Coronary artery (tissue), 2 donors: Measurements from ENCODE around the gene CLCN3.

ENCODE experiments used
- DNase-seq: peaks from one replicate; pipeline ENCODE4 v3.0.0-alpha.2; 2017; ENCODE audit warnings: low spot score
- H3K27ac ChIP-seq, 2 donors: fragments of 200-600 bp; sonication (generic); one replicate each; pipeline ENCODE4 v1.5.1; 2016 to 2019
- H3K4me3 ChIP-seq: fragments of 200-600 bp; sonication (generic); 2 replicates; pipeline ENCODE4 v1.5.1; 2016; ENCODE audit warnings: mild to moderate bottlenecking, moderate library complexity
- TF ChIP-seq, protein P1 (sequence below): fragments of 200-600 bp; sonication (generic); IDR thresholded peaks from one replicate; pipeline ENCODE4 v1.5.1; 2019; ENCODE audit warnings: antibody characterized with exemption

The CLCN3 gene

DNA sequence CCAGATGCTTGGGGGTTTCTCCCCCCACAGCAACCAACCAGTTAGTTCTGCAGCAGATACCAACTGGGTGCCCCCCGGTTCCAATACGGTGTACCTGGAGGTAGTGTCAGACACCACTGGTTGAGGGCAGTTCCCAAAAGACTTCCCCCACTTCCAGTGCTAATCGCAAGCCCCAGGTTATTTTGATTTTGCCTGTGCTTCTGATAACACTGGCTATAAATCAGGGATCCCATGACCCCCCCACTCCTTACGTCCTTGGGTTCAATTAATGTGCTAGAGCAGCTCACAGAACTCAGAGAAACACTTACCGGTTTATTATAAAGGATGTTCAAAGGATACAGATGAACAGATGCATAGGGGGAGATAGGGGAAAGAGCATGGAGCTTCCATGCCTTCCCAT lies 5.5 kb downstream of the CLCN3 start:
- DNase-seq = no peak
- TF ChIP-seq, protein P1, sequence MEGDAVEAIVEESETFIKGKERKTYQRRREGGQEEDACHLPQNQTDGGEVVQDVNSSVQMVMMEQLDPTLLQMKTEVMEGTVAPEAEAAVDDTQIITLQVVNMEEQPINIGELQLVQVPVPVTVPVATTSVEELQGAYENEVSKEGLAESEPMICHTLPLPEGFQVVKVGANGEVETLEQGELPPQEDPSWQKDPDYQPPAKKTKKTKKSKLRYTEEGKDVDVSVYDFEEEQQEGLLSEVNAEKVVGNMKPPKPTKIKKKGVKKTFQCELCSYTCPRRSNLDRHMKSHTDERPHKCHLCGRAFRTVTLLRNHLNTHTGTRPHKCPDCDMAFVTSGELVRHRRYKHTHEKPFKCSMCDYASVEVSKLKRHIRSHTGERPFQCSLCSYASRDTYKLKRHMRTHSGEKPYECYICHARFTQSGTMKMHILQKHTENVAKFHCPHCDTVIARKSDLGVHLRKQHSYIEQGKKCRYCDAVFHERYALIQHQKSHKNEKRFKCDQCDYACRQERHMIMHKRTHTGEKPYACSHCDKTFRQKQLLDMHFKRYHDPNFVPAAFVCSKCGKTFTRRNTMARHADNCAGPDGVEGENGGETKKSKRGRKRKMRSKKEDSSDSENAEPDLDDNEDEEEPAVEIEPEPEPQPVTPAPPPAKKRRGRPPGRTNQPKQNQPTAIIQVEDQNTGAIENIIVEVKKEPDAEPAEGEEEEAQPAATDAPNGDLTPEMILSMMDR = no peak
- Histone ChIP-seq H3K27ac (no peak overlapping the region), H3K4me3 (no peak overlapping the region)

GRCh38 chr4:169626331-169627282 lies 6.2 kb downstream of the CLCN3 start:
- H3K4me3 ChIP-seq = no peak overlapping the region
- no peak for DNase-seq
- H3K27ac ChIP-seq = no peak overlapping the region
- TF ChIP-seq, protein P1 = no peak

- TF ChIP-seq, protein P1 = no peak
- Histone ChIP-seq H3K27ac (no peak overlapping the region), H3K4me3 (no peak overlapping the region)
- no peak for DNase-seq
Measured at GRCh38 chr4:169627307-169627706, 6.9 kb downstream of the CLCN3 start.

DNA sequence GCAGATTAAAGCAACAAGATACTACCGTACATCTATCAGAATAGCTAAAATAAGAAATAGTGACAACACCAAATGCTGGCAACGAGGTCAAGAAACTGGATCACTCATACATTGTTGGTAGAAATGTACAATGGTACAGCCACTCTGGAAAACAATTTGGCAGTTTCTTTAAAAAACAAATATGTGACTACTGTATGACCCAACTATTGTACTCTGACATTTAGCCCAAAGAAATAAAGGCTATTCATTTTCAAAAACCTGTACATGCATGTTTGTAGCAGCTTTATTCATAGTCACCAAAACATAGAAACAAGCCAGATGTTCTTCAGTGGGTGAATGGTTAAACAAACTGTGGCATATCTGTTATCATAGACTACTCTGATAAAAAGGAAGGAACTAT lies 8.2 kb downstream of the CLCN3 start:
- no peak for DNase-seq
- TF ChIP-seq, protein P1 = no peak
- Histone ChIP-seq H3K27ac (no peak overlapping the region), H3K4me3 (no peak overlapping the region)

GRCh38 chr4:169630069-169630468 lies 9.7 kb downstream of the CLCN3 start:
- Histone ChIP-seq H3K4me3 (no peak overlapping the region), H3K27ac (no peak overlapping the region)
- DNase-seq = no peak
- TF ChIP-seq, protein P1 = no peak

- TF ChIP-seq, protein P1 = no peak
- Histone ChIP-seq H3K27ac (no peak overlapping the region), H3K4me3 (no peak overlapping the region)
- DNase-seq = no peak
Measured at GRCh38 chr4:169632896-169633295, 12.5 kb downstream of the CLCN3 start.

DNA sequence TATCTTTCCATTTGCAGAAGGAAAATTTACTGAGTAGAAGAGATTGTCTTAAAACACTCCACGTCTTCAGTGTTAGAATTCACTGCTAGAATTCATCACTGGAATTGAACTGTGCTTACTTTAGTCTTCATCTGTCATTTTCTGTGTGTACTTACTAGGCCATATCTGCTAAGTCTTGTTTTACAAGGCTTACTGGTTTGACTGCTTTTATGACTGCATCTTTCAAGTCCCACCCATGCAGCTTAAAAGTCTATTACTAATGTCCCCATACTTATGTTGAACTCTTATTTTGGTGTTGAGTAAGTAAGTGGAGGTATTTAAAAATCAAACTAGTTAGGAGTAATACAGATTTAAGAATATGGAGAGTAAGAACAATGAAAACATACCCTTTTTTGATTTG lies 14.6 kb downstream of the CLCN3 start:
- no peak overlapping the region for H3K4me3 ChIP-seq
- DNase-seq = no peak
- no peak overlapping the region for H3K27ac ChIP-seq
- TF ChIP-seq, protein P1 = no peak
